ENCODE data around the gene PRKCA. TPM values are rescaled to one million over a fixed set of nuclear protein-coding genes. Genes with fewer than 3 reads are reported as not detected.

Gene PRKCA
- total RNA-seq, 3 donors from 2014 or later: 42.3 to 77.7 (median 56.3) TPM

DNA sequence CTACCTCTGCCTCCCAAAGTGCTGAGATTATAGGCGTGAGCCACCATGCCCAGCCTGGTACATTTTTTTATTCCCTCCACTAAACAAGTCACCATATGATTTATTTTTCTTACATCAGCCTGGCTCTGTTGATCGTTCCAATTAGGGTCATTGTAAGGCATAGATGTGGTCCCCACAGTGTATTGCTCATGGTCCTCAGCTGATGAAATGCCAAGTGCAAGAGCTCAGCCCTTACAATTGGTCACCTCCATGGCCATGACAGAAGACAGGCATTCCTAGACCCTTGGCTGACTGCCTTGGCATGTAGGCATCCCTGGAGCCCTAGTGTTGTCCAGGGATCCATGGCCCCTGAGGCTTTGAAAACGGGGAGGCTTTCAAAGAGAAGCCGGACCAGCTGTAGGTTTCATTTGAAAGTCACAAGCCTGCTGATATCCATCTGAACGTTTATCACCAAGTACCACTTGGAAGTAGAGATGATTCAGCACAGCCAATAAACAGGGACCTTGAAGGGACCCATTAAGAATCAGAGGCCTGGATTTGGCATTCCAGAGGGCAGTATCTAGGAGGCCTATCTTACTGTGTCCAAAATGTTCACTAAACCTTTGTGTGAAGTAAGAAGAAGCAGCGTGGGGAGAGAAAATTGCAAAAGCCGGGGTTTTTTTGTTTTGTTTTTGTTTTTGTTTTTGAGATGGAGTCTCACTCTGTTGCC lies 20.6 kb upstream of the PRKCA start:
- no peaks in the 10 kb centered on the region for H3K9me3 ChIP-seq
- no peaks in the 10 kb centered on the region for H3K4me1 ChIP-seq (ENCODE audit: low read depth)
- TF ChIP-seq, protein P1, sequence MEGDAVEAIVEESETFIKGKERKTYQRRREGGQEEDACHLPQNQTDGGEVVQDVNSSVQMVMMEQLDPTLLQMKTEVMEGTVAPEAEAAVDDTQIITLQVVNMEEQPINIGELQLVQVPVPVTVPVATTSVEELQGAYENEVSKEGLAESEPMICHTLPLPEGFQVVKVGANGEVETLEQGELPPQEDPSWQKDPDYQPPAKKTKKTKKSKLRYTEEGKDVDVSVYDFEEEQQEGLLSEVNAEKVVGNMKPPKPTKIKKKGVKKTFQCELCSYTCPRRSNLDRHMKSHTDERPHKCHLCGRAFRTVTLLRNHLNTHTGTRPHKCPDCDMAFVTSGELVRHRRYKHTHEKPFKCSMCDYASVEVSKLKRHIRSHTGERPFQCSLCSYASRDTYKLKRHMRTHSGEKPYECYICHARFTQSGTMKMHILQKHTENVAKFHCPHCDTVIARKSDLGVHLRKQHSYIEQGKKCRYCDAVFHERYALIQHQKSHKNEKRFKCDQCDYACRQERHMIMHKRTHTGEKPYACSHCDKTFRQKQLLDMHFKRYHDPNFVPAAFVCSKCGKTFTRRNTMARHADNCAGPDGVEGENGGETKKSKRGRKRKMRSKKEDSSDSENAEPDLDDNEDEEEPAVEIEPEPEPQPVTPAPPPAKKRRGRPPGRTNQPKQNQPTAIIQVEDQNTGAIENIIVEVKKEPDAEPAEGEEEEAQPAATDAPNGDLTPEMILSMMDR (IDR thresholded peaks at IDR 0.05): no peak
- intact Hi-C loops (cut with DNase I, micrococcal nuclease): no loop called here
- no peak overlapping the region for H3K4me3 ChIP-seq
- ATAC-seq (no peak), DNase-seq (no peak)
- H3K36me3 ChIP-seq (ENCODE audit: low read depth): no peaks in the 10 kb centered on the region

DNA sequence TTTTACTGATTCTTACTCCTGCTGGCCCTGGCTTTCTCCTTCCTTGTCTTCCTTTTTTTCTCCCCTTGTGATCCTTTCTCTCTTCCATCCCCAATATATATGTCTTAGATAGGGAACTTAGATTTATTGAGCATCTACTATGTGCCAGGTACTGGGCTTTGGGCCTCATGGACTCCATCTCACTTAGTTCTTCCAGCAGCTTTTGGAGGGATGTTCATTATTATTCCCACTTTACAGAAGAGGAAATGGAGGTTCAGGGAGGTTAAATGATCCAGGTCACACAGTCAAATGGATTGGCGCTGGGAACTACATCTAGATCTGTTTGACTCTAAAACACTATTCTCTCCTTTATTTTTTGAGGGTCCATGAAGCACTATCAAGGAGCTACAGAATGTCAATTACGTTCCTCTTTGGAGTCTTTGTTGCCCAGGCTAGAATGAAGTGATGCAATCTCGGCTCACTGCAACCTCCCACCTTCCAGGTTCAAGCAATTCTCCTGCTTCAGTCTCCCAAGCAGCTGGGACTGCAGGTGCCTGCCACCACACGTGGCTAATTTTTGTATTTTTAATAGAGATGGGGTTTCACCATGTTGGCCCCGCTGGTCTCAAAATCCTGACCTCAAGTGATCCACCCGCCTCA lies 19.0 kb upstream of the PRKCA start:
- ATAC-seq: no peak
- H3K4me3 ChIP-seq: no peak overlapping the region
- intact Hi-C loops (cut with DNase I, micrococcal nuclease): no loop called here
- peaks cover 3% of the 10 kb centered on the region for H3K4me1 ChIP-seq (ENCODE audit: low read depth)
- no peaks in the 10 kb centered on the region for H3K36me3 ChIP-seq (ENCODE audit: low read depth)
- TF ChIP-seq, protein P1 (IDR thresholded peaks at IDR 0.05): no peak
- DNase-seq: no peak
- no peaks in the 10 kb centered on the region for H3K9me3 ChIP-seq

DNA sequence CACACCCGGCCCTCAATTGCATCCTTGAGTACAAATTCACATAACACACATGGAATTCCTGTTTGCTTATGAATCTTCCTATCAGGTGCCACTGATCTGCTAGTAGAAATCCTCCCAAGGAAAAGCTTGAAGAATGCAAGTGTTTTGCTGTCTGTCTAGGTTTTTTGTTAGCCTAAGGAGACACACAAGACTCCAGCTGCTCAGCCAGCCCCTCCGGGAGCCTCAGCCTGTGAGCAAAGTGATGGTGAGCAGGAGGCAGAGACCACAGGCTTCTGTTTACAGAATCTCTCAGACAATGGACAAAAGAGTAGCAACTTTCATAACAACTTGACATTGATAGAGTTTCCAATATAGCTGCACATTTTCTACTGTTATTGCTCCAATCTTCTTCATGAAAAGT lies 18.4 kb upstream of the PRKCA start:
- Histone ChIP-seq H3K4me3 (no peak overlapping the region), H3K36me3 (ENCODE audit: low read depth) (no peaks in the 10 kb centered on the region), H3K9me3 (no peaks in the 10 kb centered on the region), H3K4me1 (ENCODE audit: low read depth) (peaks cover 3% of the 10 kb centered on the region)
- intact Hi-C loops (cut with DNase I, micrococcal nuclease): no loop called here
- DNase-seq (no peak), ATAC-seq (no peak)
- TF ChIP-seq, protein P1 (IDR thresholded peaks at IDR 0.05): no peak

DNA sequence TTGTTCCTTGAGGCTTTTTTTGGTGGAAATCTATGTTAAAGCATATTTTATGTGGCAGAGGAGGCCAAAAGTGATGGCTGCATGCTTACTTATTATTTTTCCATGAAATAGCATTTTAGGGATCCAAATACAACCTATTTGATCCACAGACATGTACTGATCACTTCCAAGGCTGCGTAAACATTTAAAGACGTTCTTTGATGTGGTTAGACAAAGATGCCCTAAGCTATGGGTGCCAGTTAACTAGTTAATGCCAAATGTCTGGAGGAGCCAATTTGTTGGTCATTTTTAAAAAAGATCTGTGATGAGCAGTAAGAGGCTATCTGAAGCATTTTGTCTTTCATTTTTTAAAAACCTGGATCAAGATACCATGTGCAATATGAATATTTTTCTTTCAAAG lies 17.3 kb upstream of the PRKCA start:
- no peak for DNase-seq

DNA sequence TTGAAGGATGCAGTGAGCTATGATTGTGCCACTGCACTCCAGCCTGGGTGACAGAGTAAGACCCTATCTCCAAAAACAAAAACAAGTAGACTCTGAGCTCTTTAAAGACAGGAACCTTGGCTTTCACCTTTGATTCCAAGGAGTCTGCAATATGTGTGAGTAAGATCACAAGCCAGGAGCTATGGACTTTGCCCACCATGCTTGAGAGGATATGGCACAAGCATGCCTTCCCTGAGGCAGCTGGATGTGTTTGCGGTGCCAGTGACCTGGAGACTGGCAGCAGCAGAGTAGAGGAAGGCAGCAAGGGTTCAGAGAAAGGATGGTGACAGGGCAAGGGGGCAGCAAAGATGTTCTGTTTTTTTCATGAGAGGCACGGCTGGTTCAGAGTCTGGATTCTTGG lies 14.5 kb upstream of the PRKCA start:
- DNase-seq (peak in 2 of 3 donors; percentile 48 to 72), ATAC-seq (peak; percentile 91)
- Histone ChIP-seq H3K9me3 (no peaks in the 10 kb centered on the region), H3K36me3 (ENCODE audit: low read depth) (no peaks in the 10 kb centered on the region), H3K4me3 (no peak overlapping the region), H3K4me1 (ENCODE audit: low read depth) (peaks cover 3% of the 10 kb centered on the region)
- TF ChIP-seq, protein P1 (IDR thresholded peaks at IDR 0.05): no peak
- intact Hi-C loops (cut with DNase I, micrococcal nuclease): no loop called here

More for the DNA sequence above, 17.3 kb upstream of the PRKCA start:
- intact Hi-C loops (cut with DNase I, micrococcal nuclease): no loop called here
- H3K9me3 ChIP-seq: no peaks in the 10 kb centered on the region
- H3K36me3 ChIP-seq (ENCODE audit: low read depth): no peaks in the 10 kb centered on the region
- TF ChIP-seq, protein P1 (IDR thresholded peaks at IDR 0.05): no peak
- H3K4me3 ChIP-seq: no peak overlapping the region
- no peak for ATAC-seq
- H3K4me1 ChIP-seq (ENCODE audit: low read depth): peaks cover 3% of the 10 kb centered on the region
